ENCODE data around the gene F11. TPM values are rescaled to one million over a fixed set of nuclear protein-coding genes. Genes with fewer than 3 reads are reported as not detected.

F11 gene
- total and polyA plus RNA-seq, 2 of the 13 experiments (the other 11 are each of a cell fraction or from before 2014, with no cell fraction given), result 35.1 to 58.0 TPM

DNA sequence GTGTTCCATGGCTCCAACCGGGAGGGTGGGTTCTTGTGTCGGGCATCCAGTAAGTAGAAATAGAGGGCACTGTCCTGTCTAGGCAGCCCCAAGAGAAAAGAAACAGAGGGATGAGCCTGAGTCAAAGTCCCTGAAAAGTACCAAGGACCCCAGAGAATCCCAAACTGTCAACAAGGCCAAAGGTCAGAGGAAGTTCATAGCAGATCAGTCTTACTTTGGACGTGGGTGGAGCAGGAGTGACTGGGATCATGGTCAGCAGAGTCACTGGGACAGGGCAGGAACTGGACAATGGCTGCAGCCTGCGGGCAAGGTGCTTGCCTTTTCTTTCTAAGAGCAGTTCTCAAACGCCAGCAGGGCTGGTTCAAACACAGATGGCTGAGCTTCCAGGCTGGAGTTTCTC, 17.3 kb downstream of the F11 start (continued):
- no peak for TF ChIP-seq ZSCAN5A (CRISPR knock-in tag; IDR thresholded peaks at IDR 0.05; ENCODE audit: borderline replicate concordance)
- TF ChIP-seq STAT6 (CRISPR knock-in tag; IDR thresholded peaks at IDR 0.05; ENCODE audit: borderline replicate concordance), result no peak
- TF ChIP-seq ZNF766 (CRISPR knock-in tag; IDR thresholded peaks at IDR 0.05; ENCODE audit: borderline replicate concordance), result no peak
- peak; percentile 55; the same call in 1 of the 2 replicates for TF ChIP-seq HNF1B (CRISPR knock-in tag; IDR thresholded peaks at IDR 0.05)
- TF ChIP-seq, protein P1, sequence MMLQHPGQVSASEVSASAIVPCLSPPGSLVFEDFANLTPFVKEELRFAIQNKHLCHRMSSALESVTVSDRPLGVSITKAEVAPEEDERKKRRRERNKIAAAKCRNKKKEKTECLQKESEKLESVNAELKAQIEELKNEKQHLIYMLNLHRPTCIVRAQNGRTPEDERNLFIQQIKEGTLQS (CRISPR knock-in tag; IDR thresholded peaks at IDR 0.05), result no peak
- no peak for TF ChIP-seq FOXP1 (IDR thresholded peaks at IDR 0.05)
- TF ChIP-seq FOXP1 (CRISPR knock-in tag; IDR thresholded peaks at IDR 0.05), result 0 out of 2 replicates have a peak, but pooled peaks have one; percentile 39
- TF ChIP-seq GABPA (IDR thresholded peaks at IDR 0.05; ENCODE audit: low read depth, low read length), result no peak
- TF ChIP-seq GABPA (CRISPR knock-in tag; IDR thresholded peaks at IDR 0.05; ENCODE audit: low read depth), result peak; percentile 35; the same call in 1 of the 2 replicates
- TF ChIP-seq CREB1 (IDR thresholded peaks at IDR 0.05), result no peak
- no peak for TF ChIP-seq CREB1 (CRISPR knock-in tag; IDR thresholded peaks at IDR 0.05)
- TF ChIP-seq, protein P2, sequence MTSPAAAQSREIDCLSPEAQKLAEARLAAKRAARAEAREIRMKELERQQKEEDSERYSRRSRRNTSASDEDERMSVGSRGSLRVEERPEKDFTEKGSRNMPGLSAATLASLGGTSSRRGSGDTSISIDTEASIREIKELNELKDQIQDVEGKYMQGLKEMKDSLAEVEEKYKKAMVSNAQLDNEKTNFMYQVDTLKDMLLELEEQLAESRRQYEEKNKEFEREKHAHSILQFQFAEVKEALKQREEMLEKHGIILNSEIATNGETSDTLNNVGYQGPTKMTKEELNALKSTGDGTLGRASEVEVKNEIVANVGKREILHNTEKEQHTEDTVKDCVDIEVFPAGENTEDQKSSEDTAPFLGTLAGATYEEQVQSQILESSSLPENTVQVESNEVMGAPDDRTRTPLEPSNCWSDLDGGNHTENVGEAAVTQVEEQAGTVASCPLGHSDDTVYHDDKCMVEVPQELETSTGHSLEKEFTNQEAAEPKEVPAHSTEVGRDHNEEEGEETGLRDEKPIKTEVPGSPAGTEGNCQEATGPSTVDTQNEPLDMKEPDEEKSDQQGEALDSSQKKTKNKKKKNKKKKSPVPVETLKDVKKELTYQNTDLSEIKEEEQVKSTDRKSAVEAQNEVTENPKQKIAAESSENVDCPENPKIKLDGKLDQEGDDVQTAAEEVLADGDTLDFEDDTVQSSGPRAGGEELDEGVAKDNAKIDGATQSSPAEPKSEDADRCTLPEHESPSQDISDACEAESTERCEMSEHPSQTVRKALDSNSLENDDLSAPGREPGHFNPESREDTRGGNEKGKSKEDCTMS (CRISPR knock-in tag; conservative IDR thresholded peaks at IDR 0.05), result no peak
- peak; percentile 88 for TF ChIP-seq FOXO1 (CRISPR knock-in tag; IDR thresholded peaks at IDR 0.05)
- TF ChIP-seq RXRB (CRISPR knock-in tag; IDR thresholded peaks at IDR 0.05; ENCODE audit: borderline replicate concordance), result peak; percentile 75; the same call in 1 of the 2 replicates
- TF ChIP-seq ETV6 (CRISPR knock-in tag; conservative IDR thresholded peaks at IDR 0.05), result no peak
- TF ChIP-seq POLR2AphosphoS5 (IDR thresholded peaks at IDR 0.05; ENCODE audit: low read depth, low read length), result peak; percentile 37
- TF ChIP-seq NFKBIZ (CRISPR knock-in tag; IDR thresholded peaks at IDR 0.05), result no peak
- TF ChIP-seq SRY (CRISPR knock-in tag; IDR thresholded peaks at IDR 0.05), result no peak
- peak; percentile 33 for TF ChIP-seq TEAD3 (CRISPR knock-in tag; optimal IDR thresholded peaks at IDR 0.05; ENCODE audit: borderline replicate concordance)
- 0 out of 2 replicates have a peak, but pooled peaks have one; percentile 19 for TF ChIP-seq ZNF644 (CRISPR knock-in tag; IDR thresholded peaks at IDR 0.05; ENCODE audit: low read depth)
- TF ChIP-seq, protein P3, sequence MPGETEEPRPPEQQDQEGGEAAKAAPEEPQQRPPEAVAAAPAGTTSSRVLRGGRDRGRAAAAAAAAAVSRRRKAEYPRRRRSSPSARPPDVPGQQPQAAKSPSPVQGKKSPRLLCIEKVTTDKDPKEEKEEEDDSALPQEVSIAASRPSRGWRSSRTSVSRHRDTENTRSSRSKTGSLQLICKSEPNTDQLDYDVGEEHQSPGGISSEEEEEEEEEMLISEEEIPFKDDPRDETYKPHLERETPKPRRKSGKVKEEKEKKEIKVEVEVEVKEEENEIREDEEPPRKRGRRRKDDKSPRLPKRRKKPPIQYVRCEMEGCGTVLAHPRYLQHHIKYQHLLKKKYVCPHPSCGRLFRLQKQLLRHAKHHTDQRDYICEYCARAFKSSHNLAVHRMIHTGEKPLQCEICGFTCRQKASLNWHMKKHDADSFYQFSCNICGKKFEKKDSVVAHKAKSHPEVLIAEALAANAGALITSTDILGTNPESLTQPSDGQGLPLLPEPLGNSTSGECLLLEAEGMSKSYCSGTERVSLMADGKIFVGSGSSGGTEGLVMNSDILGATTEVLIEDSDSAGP (CRISPR knock-in tag; IDR thresholded peaks at IDR 0.05; ENCODE audit: borderline replicate concordance), result peak; percentile 39; the same call in 1 of the 2 replicates
- peak; percentile 81 for TF ChIP-seq BCL6 (CRISPR knock-in tag; IDR thresholded peaks at IDR 0.05)
- TF ChIP-seq SMARCC2 (IDR thresholded peaks at IDR 0.05), result no peak

Data from HepG2 (cell line).